Caco-2 (cell line): ENCODE data around the gene ACOXL. TPM values are rescaled to one million over a fixed set of nuclear protein-coding genes. Genes with fewer than 3 reads are reported as not detected.

Source experiments
- BruUV-seq: library from RNA; stranded (reverse); fragments of 400-500 nt; replicated peaks from 2 replicates; lab custom pipeline; 2021; lab: Mats Ljungman, UMichigan
- CTCF ChIA-PET: fragments of 300-600 bp; sonication (Branson Sonifier 250); formaldehyde crosslinking; loops from one replicate; lab custom pipeline; 2022; ENCODE audit warnings: antibody characterized with exemption; lab: Charles Lee
- POLR2A ChIA-PET: fragments of 300-600 bp; sonication (Branson Sonifier 250); formaldehyde crosslinking; loops from one replicate; lab custom pipeline; 2022; ENCODE audit warnings: antibody characterized with exemption; lab: Charles Lee
- DNase-seq, 2 experiments: peaks; one replicate each; pipeline versions ENCODE4 v3.0.0 to v3.0.0-alpha.2; 2020 to 2022
- H3K27me3 ChIP-seq: replicated peaks from 2 replicates; pipeline ENCODE4 v1.6.0; 2011; ENCODE audit warnings: low read length; ENCODE audit not compliant: control insufficient read depth, insufficient read depth
- H3K36me3 ChIP-seq: 2 replicates; pipeline ENCODE4 v1.5.1; 2011; ENCODE audit warnings: low read length; ENCODE audit not compliant: control insufficient read depth, insufficient read depth
- H3K4me1 ChIP-seq: fragments of 250-450 bp; sonication (Bioruptor Pico); 2 replicates; pipeline ENCODE4 v1.5.1; 2020; ENCODE audit warnings: mild to moderate bottlenecking
- H3K4me3 ChIP-seq: 2 replicates; pipeline ENCODE4 v1.5.1; 2011; ENCODE audit warnings: low read depth, mild to moderate bottlenecking, control low read depth, low read length
- H3K9me3 ChIP-seq: fragments of 250-450 bp; sonication (Bioruptor Pico); 2 replicates; pipeline ENCODE4 v1.5.1; 2020; ENCODE audit warnings: mild to moderate bottlenecking, moderate library complexity
- H3K27ac Mint-ChIP-seq: one replicate; pipeline ENCODE4 v1.8.0; 2022; ENCODE audit warnings: mixed read lengths; ENCODE audit not compliant: unreplicated experiment
- H3K27me3 Mint-ChIP-seq: one replicate; pipeline ENCODE4 v1.8.0; 2022; ENCODE audit warnings: mixed read lengths; ENCODE audit not compliant: insufficient read depth, unreplicated experiment
- H3K36me3 Mint-ChIP-seq: one replicate; pipeline ENCODE4 v1.8.0; 2022; ENCODE audit warnings: mild to moderate bottlenecking, mixed read lengths; ENCODE audit not compliant: insufficient read depth, unreplicated experiment
- H3K4me1 Mint-ChIP-seq: one replicate; pipeline ENCODE4 v1.8.0; 2022; ENCODE audit warnings: low read depth, mixed read lengths; ENCODE audit not compliant: unreplicated experiment
- H3K4me3 Mint-ChIP-seq: one replicate; pipeline ENCODE4 v1.8.0; 2022; ENCODE audit warnings: mild to moderate bottlenecking, moderate library complexity, mixed read lengths; ENCODE audit not compliant: unreplicated experiment
- H3K9me3 Mint-ChIP-seq: one replicate; pipeline ENCODE4 v1.8.0; 2022; ENCODE audit warnings: mixed read lengths; ENCODE audit not compliant: unreplicated experiment
- intact Hi-C: fragments of 100-400 bp; cut with micrococcal nuclease; formaldehyde crosslinking; loops from one replicate; pipeline ENCODE4 v1.10.0; 2022; ENCODE audit not compliant: unreplicated experiment
- total RNA-seq: library from RNA; stranded (reverse); gene quantifications from 2 replicates; pipeline ENCODE4 v1.2.3, GENCODE V29; 2022
- TF ChIP-seq, protein P1 (sequence below), 2 experiments: fragments of 200-600 bp in 1 of 2; IDR thresholded peaks; 1 replicate in 1 of 2; 2 replicates in 1 of 2; pipeline versions ENCODE4 v1.5.1 to v1.8.0; 2011 to 2022; ENCODE audit warnings: antibody characterized with exemption in 1 of 2, control low read depth in 1 of 2, inconsistent platforms in 1 of 2, low read depth in 1 of 2, low read length in 1 of 2, mild to moderate bottlenecking in 1 of 2, moderate library complexity in 1 of 2; ENCODE audit not compliant: insufficient read depth in 1 of 2, severe bottlenecking in 1 of 2, unreplicated experiment in 1 of 2

ACOXL gene
- total RNA-seq, 1 experiment from 2014 or later = 2.6 TPM

DNA sequence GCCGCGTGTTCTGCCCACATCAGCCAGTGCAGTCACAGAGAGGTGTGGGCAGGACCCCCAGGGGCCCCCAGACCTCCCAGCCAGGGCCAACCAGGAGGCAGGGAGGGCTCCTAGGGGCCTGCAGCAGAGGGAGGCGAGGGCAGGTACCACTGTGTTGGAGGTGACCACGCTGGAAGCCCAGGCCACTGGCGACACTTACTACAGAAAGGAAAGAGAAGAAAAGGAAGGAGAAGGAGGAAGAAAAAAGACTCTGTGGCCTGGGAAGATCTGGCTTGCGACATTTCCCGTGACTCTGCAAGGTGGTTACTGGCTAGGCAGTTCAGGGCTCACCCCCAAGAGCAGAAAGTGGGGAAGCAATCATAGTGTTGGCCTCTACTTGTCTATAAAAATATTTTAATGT is 290.3 kb downstream of the ACOXL start:
- POLR2A ChIA-PET = no interaction called here
- Mint-ChIP-seq H3K4me3 (no peak overlapping the region), H3K9me3 (no peaks in the 10 kb centered on the region), H3K4me1 (no peaks in the 10 kb centered on the region), H3K27ac (no peak overlapping the region), H3K27me3 (no peaks in the 10 kb centered on the region), H3K36me3 (no peaks in the 10 kb centered on the region)
- H3K4me3 ChIP-seq = no peak overlapping the region
- intact Hi-C loops = no loop called here
- CTCF ChIA-PET = no interaction called here
- H3K36me3 ChIP-seq = no peaks in the 10 kb centered on the region
- TF ChIP-seq, protein P1, sequence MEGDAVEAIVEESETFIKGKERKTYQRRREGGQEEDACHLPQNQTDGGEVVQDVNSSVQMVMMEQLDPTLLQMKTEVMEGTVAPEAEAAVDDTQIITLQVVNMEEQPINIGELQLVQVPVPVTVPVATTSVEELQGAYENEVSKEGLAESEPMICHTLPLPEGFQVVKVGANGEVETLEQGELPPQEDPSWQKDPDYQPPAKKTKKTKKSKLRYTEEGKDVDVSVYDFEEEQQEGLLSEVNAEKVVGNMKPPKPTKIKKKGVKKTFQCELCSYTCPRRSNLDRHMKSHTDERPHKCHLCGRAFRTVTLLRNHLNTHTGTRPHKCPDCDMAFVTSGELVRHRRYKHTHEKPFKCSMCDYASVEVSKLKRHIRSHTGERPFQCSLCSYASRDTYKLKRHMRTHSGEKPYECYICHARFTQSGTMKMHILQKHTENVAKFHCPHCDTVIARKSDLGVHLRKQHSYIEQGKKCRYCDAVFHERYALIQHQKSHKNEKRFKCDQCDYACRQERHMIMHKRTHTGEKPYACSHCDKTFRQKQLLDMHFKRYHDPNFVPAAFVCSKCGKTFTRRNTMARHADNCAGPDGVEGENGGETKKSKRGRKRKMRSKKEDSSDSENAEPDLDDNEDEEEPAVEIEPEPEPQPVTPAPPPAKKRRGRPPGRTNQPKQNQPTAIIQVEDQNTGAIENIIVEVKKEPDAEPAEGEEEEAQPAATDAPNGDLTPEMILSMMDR (IDR thresholded peaks at IDR 0.05; ENCODE audit: insufficient read depth in 1 of 2, low read depth in 1 of 2, low read length in 1 of 2, severe bottlenecking in 1 of 2, unreplicated experiment in 1 of 2) = no peak
- no peaks in the 10 kb centered on the region for H3K9me3 ChIP-seq
- no peak for DNase-seq
- H3K4me1 ChIP-seq = no peaks in the 10 kb centered on the region
- no peaks in the 10 kb centered on the region for H3K27me3 ChIP-seq
- no TSS peak for BruUV-seq

DNA sequence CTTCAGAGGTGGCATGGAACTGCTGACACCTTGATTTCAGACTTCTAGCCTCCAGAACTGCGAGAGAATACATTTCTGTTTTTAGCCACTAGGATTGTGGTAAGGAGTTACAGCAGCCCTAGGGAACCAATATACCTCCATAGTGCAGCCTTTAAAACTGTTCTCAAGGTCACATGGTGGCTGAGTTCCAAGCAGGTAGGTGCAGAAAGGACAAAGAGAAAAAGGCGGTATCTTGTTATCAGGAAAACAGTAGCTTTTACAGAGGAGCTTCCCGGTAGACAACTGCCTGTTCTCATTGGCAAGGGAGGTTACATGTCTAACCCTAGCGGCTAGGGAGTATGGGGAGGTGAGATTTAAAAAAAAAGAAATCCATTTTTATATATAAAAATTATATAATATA is 292.1 kb downstream of the ACOXL start:
- ChIA-PET POLR2A (no interaction called here), CTCF (no interaction called here)
- no peaks in the 10 kb centered on the region for H3K27me3 ChIP-seq
- TF ChIP-seq, protein P1 (IDR thresholded peaks at IDR 0.05; ENCODE audit: insufficient read depth in 1 of 2, low read depth in 1 of 2, low read length in 1 of 2, severe bottlenecking in 1 of 2, unreplicated experiment in 1 of 2) = no peak
- H3K36me3 ChIP-seq = no peaks in the 10 kb centered on the region
- BruUV-seq = no TSS peak
- no peak for DNase-seq
- H3K9me3 ChIP-seq = no peaks in the 10 kb centered on the region
- Mint-ChIP-seq H3K4me3 (no peak overlapping the region), H3K36me3 (no peaks in the 10 kb centered on the region), H3K4me1 (peaks cover 2% of the 10 kb centered on the region), H3K27ac (no peak overlapping the region), H3K27me3 (no peaks in the 10 kb centered on the region), H3K9me3 (no peaks in the 10 kb centered on the region)
- intact Hi-C loops = no loop called here
- no peaks in the 10 kb centered on the region for H3K4me1 ChIP-seq
- H3K4me3 ChIP-seq = no peak overlapping the region

DNA sequence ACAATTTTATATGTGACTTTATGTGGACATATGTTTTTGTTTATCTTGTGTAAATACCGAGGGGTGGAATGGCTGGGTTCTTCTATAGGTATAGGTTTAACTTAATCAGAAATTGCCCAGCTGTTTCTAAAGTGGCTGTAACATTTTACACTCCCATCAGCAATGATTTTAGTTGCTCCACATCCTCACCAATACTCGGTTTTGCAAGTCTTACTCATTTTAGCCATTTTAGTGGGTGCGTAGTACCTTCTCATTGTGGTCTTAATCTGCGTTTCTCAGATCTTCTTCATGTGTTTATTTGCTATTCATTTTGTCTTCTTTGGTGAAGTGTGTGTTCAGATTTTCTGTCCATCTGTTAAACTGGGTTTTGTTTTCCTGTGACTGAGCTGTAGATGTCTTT is 292.9 kb downstream of the ACOXL start:
- Mint-ChIP-seq H3K36me3 (no peaks in the 10 kb centered on the region), H3K4me1 (peaks cover 9% of the 10 kb centered on the region), H3K27ac (no peak overlapping the region), H3K9me3 (no peaks in the 10 kb centered on the region), H3K4me3 (no peak overlapping the region), H3K27me3 (no peaks in the 10 kb centered on the region)
- TF ChIP-seq, protein P1 (IDR thresholded peaks at IDR 0.05; ENCODE audit: insufficient read depth in 1 of 2, low read depth in 1 of 2, low read length in 1 of 2, severe bottlenecking in 1 of 2, unreplicated experiment in 1 of 2) = no peak
- BruUV-seq = no TSS peak
- H3K27me3 ChIP-seq = no peaks in the 10 kb centered on the region
- intact Hi-C loops = no loop called here
- ChIA-PET POLR2A (no interaction called here), CTCF (no interaction called here)
- no peak overlapping the region for H3K4me3 ChIP-seq
- no peaks in the 10 kb centered on the region for H3K9me3 ChIP-seq
- H3K4me1 ChIP-seq = peaks cover 3% of the 10 kb centered on the region; the same call in 1 of the 2 replicates
- H3K36me3 ChIP-seq = no peaks in the 10 kb centered on the region
- no peak for DNase-seq
